D721Med (cell line): ENCODE measurements around the gene GPSM3.

Experiments used
- DNase-seq: peaks from one replicate; pipeline ENCODE4 v3.0.0; 2011; ENCODE audit warnings: low spot score; ENCODE audit not compliant: insufficient read length
- FAIRE-seq: peaks from 2 replicates; lab custom pipeline; 2011; peaks lifted over from hg19 to GRCh38; lab: Jason Lieb, UNC
- TF ChIP-seq, protein P1 (sequence below): IDR thresholded peaks from 2 replicates; pipeline ENCODE4 v1.5.1; 2012; ENCODE audit warnings: mild to moderate bottlenecking, control low read depth; ENCODE audit not compliant: insufficient read depth; ENCODE audit errors: missing control alignments

Gene GPSM3

GRCh38 chr6:32202186-32202585, 9.7 kb upstream of the GPSM3 start:
- FAIRE-seq: no peak
- no peak for DNase-seq
- TF ChIP-seq, protein P1, sequence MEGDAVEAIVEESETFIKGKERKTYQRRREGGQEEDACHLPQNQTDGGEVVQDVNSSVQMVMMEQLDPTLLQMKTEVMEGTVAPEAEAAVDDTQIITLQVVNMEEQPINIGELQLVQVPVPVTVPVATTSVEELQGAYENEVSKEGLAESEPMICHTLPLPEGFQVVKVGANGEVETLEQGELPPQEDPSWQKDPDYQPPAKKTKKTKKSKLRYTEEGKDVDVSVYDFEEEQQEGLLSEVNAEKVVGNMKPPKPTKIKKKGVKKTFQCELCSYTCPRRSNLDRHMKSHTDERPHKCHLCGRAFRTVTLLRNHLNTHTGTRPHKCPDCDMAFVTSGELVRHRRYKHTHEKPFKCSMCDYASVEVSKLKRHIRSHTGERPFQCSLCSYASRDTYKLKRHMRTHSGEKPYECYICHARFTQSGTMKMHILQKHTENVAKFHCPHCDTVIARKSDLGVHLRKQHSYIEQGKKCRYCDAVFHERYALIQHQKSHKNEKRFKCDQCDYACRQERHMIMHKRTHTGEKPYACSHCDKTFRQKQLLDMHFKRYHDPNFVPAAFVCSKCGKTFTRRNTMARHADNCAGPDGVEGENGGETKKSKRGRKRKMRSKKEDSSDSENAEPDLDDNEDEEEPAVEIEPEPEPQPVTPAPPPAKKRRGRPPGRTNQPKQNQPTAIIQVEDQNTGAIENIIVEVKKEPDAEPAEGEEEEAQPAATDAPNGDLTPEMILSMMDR: no peak

DNA sequence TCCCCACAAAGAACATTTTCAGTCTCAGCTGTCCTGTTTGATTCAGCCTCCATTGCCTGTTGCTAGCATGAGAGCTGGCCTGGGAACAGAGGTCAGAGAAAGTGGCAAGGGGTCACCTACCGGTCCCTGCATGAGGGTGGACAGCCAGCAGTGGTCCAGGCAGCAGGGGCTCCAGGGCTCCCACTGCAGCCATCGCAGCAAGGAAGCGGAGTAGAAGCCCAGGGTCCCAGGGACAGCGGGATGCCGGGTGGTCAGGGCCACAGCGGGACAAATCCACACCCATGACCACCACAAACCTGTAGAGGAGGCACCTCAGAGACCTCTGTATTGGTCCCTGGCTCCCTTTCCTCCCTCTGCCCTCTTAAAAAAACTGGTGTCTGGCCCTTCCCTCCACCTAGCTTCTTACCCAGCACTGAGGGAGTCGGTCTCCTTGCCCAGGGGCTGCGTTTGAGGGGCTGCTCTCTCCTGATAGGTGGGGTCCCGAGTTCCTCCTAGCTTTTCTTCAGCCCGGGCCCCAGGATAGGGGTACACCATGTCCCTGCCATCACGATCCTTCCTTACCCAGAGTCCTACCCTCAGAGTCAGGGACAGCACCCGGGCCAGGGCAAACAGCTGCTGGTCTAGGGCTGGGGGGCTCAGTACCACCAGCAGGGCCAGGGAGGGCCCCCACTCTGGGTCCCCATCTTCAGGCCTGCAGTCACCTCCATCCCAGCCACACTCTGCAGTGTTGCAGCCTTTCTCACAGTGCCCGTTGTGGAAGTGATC, 8.4 kb upstream of the GPSM3 start:
- TF ChIP-seq, protein P1: no peak
- no peak for FAIRE-seq
- no peak for DNase-seq

DNA sequence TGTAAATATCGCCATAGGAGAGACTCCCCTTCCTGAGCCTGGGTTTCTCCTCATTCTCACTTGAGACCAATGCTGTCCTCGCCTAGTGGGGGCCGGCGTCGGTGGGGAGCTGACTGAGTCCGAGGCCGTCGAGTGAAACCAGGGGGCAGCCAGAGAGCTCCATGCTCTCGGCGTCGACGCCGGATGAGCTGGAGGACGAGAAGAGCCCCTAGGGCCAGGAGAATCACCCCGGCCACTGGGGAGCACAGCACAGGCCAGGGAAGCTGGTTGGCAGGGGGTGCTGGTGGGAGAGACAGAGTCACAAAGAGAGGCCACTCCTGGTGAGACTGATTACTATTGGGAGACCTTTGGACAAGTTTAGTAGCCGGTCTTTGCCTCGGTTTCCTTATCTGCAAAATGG, 6.4 kb upstream of the GPSM3 start:
- TF ChIP-seq, protein P1: no peak
- no peak for FAIRE-seq
- DNase-seq: no peak

DNA sequence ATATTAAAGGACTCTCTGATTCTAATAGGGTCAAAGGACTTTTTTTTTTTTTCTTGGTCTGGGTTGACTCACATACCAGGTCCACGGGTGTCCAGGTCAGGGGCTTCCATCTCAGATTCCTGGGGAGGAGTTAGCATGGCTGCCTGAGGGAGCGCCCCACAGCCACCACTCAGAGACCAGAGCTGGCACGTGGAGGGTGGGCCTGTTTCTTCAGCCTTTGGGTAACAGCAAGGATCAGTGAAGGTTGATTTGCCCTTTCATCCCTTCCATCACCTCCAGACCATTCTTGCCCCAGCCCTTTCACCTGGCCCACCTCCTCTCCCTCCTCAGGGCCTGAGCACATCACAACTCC, 5.9 kb upstream of the GPSM3 start:
- FAIRE-seq (no peak), DNase-seq (no peak)
- TF ChIP-seq, protein P1: no peak

DNA sequence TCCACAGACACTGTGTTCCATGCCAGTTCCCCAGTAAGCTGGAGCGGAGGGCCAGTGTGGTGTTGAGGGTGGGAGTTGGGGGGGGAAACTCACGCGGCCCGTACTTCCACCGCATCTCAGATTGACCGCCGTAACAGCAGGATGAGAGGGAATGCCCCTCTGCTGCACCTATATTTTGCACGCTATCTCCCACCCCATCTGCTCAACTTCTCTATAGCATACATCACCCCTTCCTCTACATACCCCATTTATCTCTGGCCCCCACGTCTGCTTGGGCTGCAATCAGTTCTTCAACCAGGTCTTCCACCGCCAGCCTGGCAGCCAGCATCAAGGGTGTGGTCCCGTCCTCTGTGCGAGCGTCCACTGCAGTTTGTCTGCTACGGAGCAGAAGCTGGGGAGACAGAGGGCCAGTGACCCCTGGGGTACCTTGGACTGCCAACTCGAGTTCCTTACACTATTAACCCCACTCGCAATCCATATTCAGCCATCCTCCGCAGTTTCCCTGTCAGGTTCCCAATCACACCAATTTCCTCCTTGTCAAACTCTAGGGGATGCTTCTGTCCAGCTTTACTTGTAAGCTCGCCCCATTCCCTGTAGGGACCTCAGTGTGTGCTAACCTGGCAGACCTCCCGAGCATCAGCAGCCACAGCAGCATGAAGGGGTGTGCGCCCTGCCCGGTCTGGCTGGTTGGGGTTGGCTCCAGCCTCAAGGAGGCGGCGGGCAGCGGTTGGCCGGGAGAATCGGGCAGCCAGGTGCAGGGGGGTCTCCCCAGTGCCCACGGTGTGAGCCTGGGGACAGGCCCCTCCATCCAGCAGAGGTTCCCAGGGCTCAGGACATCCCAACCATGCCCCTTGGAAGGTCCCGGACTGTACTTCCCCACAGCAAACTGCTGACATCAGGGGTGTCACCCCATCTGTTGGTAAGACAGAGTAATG, 4.5 kb upstream of the GPSM3 start:
- DNase-seq (no peak), FAIRE-seq (no peak)
- TF ChIP-seq, protein P1: no peak

- DNase-seq: no peak
- FAIRE-seq: no peak
- TF ChIP-seq, protein P1: no peak
These were observed 3.6 kb upstream of the GPSM3 start for GRCh38 chr6:32195902-32196681.

- DNase-seq (peak; percentile 78), FAIRE-seq (no peak)
- TF ChIP-seq, protein P1: peak; percentile 0
These were observed 3.1 kb upstream of the GPSM3 start for GRCh38 chr6:32195652-32195901.
